ENCODE measurements around the gene SWT1.

DNA sequence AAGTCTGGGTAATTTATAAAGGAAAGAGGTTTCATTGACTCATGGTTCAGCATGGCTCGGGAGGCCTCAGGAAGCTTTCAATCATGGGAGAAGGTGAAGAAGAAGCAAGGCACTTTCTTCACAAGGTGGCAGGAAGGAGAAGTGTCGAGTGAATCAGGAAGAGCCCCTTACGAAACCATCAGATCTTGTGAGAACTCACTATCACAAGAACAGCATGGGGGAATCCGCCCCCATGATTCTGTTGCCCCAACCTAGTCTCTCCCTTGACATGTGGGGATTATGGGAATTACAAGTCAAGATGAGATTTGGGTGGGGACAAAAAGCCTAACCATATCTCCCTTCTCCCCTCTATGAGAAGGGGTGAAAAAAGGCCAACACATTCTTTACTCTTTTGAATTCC is 171.3 kb downstream of the SWT1 start:
- TF ChIP-seq, protein P1, sequence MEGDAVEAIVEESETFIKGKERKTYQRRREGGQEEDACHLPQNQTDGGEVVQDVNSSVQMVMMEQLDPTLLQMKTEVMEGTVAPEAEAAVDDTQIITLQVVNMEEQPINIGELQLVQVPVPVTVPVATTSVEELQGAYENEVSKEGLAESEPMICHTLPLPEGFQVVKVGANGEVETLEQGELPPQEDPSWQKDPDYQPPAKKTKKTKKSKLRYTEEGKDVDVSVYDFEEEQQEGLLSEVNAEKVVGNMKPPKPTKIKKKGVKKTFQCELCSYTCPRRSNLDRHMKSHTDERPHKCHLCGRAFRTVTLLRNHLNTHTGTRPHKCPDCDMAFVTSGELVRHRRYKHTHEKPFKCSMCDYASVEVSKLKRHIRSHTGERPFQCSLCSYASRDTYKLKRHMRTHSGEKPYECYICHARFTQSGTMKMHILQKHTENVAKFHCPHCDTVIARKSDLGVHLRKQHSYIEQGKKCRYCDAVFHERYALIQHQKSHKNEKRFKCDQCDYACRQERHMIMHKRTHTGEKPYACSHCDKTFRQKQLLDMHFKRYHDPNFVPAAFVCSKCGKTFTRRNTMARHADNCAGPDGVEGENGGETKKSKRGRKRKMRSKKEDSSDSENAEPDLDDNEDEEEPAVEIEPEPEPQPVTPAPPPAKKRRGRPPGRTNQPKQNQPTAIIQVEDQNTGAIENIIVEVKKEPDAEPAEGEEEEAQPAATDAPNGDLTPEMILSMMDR (IDR thresholded peaks at IDR 0.05; ENCODE audit: insufficient read depth, low read length) = no peak
- TF ChIP-seq GABPA (IDR thresholded peaks at IDR 0.05; ENCODE audit: low read depth) = no peak
